Kidney (tissue), 14 donors: ENCODE results near the gene ZBTB32. TPM values are rescaled to one million over a fixed set of nuclear protein-coding genes. Genes with fewer than 3 reads are reported as not detected.

Experiments
- DNase-seq, 5 donors: peaks; one replicate each; pipeline ENCODE4 v3.0.0-alpha.2; 2013 to 2020
- FAIRE-seq: peaks from 2 replicates; lab custom pipeline; 2012; peaks lifted over from hg19 to GRCh38; lab: Jason Lieb, UNC
- H3K27ac ChIP-seq, 2 donors: one replicate each; pipeline ENCODE4 v1.7.0; 2013; ENCODE audit warnings: low read depth in 2 of 2, low read length in 2 of 2, inconsistent platforms in 1 of 2
- H3K27me3 ChIP-seq: one replicate; pipeline ENCODE4 v1.7.1; 2013; ENCODE audit warnings: low read length, inconsistent platforms; ENCODE audit not compliant: control insufficient read depth, insufficient read depth
- H3K36me3 ChIP-seq, 3 donors: one replicate each; pipeline versions ENCODE4 v1.7.0 to v1.7.1; 2013; ENCODE audit warnings: low read length in 3 of 3, control low read depth in 1 of 3, inconsistent platforms in 1 of 3; ENCODE audit not compliant: insufficient read depth in 3 of 3, control insufficient read depth in 2 of 3
- H3K4me1 ChIP-seq, 3 donors: one replicate each; pipeline versions ENCODE4 v1.7.0 to v1.7.1; 2013; ENCODE audit warnings: low read length in 3 of 3, inconsistent platforms in 1 of 3, low read depth in 1 of 3; ENCODE audit not compliant: control insufficient read depth in 2 of 3, insufficient read depth in 2 of 3
- H3K4me3 ChIP-seq, 3 donors: one replicate each; pipeline versions ENCODE4 v1.7.0 to v1.8.1; 2013; ENCODE audit warnings: low read length in 3 of 3, control low read depth in 1 of 3, inconsistent platforms in 1 of 3
- H3K9ac ChIP-seq, 3 donors: one replicate each; pipeline versions ENCODE4 v1.7.0 to v1.7.1; 2013; ENCODE audit warnings: low read length in 3 of 3, control low read depth in 1 of 3, inconsistent platforms in 1 of 3
- H3K9me3 ChIP-seq, 3 donors: one replicate each; pipeline versions ENCODE4 v1.7.0 to v1.7.1; 2013; ENCODE audit warnings: low read length in 3 of 3, control low read depth in 1 of 3, inconsistent platforms in 1 of 3; ENCODE audit not compliant: control insufficient read depth in 2 of 3, insufficient read depth in 1 of 3
- CTCF ChIP-seq: IDR thresholded peaks from 3 replicates; pipeline ENCODE4 v1.5.1; 2012; ENCODE audit warnings: mild to moderate bottlenecking, moderate library complexity, borderline replicate concordance; ENCODE audit not compliant: insufficient read depth; ENCODE audit errors: extremely low read depth
- intact Hi-C: fragments of 100-400 bp; cut with DNase I; formaldehyde crosslinking; loops from one replicate; pipeline ENCODE4 v1.11.1; 2022
- polyA plus RNA-seq: library from polyadenylated mRNA; stranded (reverse); fragments of 350-450 nt; fragmentation: Illumina TruSeq; extraction: RNeasy Lipid Tissue Mini Kit (QIAGEN cat#74804); gene quantifications from one replicate; pipeline ENCODE4 v1.2.3, GENCODE V29; 2014; ENCODE audit warnings: low read depth, low replicate concordance; ENCODE audit not compliant: insufficient read depth
- total RNA-seq: library from RNA; stranded (reverse); fragmentation: NEBNext Ultra II Directional; extraction: Animal tissue kit (Norgen Biotek cat#: 25700); gene quantifications from one replicate; pipeline ENCODE4 v1.2.1, GENCODE V29; 2021
- donor health status: control.
- donor health status: control.
- donor health status: control.
- donor health status: control.
- donor health status: control.
- donor health status: DM: yes; HTN: yes; CAD: no.
- donor health status: Normal renal cell carcinoma (clear cell type).

Gene ZBTB32
- total and polyA plus RNA-seq, 2 donors from 2014 or later, result 1.8 TPM; not detected in 1

GRCh38 chr19:35756377-35757230 lies 52.2 kb downstream of the ZBTB32 start, which contains the start of gene HSPB6:
Gene HSPB6 (minus strand): TSS chr19:35757029. CDS start chr19:35757008, 21 bp downstream.
- Histone ChIP-seq H3K27me3 (no peaks in the 10 kb centered on the region), H3K9me3 (no peaks in the 10 kb centered on the region), H3K27ac (peak within 1 kb of the TSS; percentile 86), H3K4me1 (peaks cover 0 to 8% (median 0%) of the 10 kb centered on the region in 3 donors), H3K36me3 (peaks cover 0 to 22% (median 10%) of the 10 kb centered on the region in 3 donors), H3K9ac (peak within 1 kb of the TSS in 2 of 3 donors; percentile 27 to 51), H3K4me3 (peak within 1 kb of the TSS in 2 of 3 donors; percentile 26 to 87)
- DNase-seq (peak; percentile 47 to 92 (median 77)), FAIRE-seq (no peak)
- TF ChIP-seq CTCF, result no peak
- intact Hi-C loops, result no loop called here

GRCh38 chr19:35757231-35757748 lies 52.9 kb downstream of the ZBTB32 start:
- H3K4me3 ChIP-seq, result peak overlapping the region in 2 of 3 donors; percentile 11 to 87
- peaks cover 0 to 28% (median 14%) of the 10 kb centered on the region in 3 donors for H3K36me3 ChIP-seq
- no peaks in the 10 kb centered on the region for H3K27me3 ChIP-seq
- DNase-seq (peak in 3 of 5 donors; percentile 46 to 95 (median 85)), FAIRE-seq (no peak)
- no peak for TF ChIP-seq CTCF
- peak overlapping the region in 1 of 3 donors; percentile 15 for H3K9ac ChIP-seq
- H3K4me1 ChIP-seq, result peaks cover 0 to 8% (median 0%) of the 10 kb centered on the region in 3 donors
- intact Hi-C loops, result no loop called here
- H3K27ac ChIP-seq, result peak overlapping the region; percentile 86
- no peaks in the 10 kb centered on the region for H3K9me3 ChIP-seq

- FAIRE-seq, result peak; percentile 99
- Histone ChIP-seq H3K36me3 (peaks cover 0 to 21% (median 10%) of the 10 kb centered on the region in 3 donors), H3K4me3 (peak within 1 kb of the TSS; percentile 87 to 99 (median 93)), H3K9ac (peak within 1 kb of the TSS; percentile 75 to 97 (median 80)), H3K4me1 (peaks cover 0 to 8% (median 0%) of the 10 kb centered on the region in 3 donors), H3K9me3 (no peaks in the 10 kb centered on the region), H3K27me3 (no peaks in the 10 kb centered on the region), H3K27ac (peak within 1 kb of the TSS; percentile 88 to 94)
- intact Hi-C loops, result no loop called here
- DNase-seq, result peak; percentile 99 to 100 (median 99)
- TF ChIP-seq CTCF, result no peak
These were observed 53.6 kb downstream of the ZBTB32 start, which contains the start of gene PROSER3 for GRCh38 chr19:35757749-35758608. Gene PROSER3 (plus strand): TSS chr19:35758176. CDS start chr19:35758216, 40 bp downstream.
